CD4-positive, alpha-beta T cell (primary cell): Measurements from ENCODE around the gene CAPN7. TPM values are rescaled to one million over a fixed set of nuclear protein-coding genes. Genes with fewer than 3 reads are reported as not detected.

Source experiments
- ATAC-seq: fragments of 200-7000 bp; cut with Tn5 transposase; one replicate; pipeline ENCODE4 v1.10.0; 2022; ENCODE audit warnings: mild to moderate bottlenecking; ENCODE audit not compliant: poor library complexity
- CTCF ChIA-PET: fragments of 350-600 bp; sonication (Branson Sonifier 250); formaldehyde crosslinking; loops from one replicate; lab custom pipeline; 2021; ENCODE audit warnings: antibody characterized with exemption, inconsistent platforms; lab: Charles Lee
- POLR2A ChIA-PET: fragments of 350-600 bp; sonication (Branson Sonifier 250); formaldehyde crosslinking; loops from one replicate; lab custom pipeline; 2021; ENCODE audit warnings: antibody characterized with exemption, inconsistent platforms; lab: Charles Lee
- DNase-seq, 14 experiments: peaks; one replicate each; pipeline ENCODE4 v3.0.0-alpha.2; 2013 to 2020; ENCODE audit warnings: mixed read lengths in 2 of 14
- H3K27ac ChIP-seq, 2 donors: one replicate each; pipeline versions ENCODE4 v1.5.1 to v1.7.0; 2013; ENCODE audit warnings: low read length in 2 of 2, low read depth in 1 of 2, mild to moderate bottlenecking in 1 of 2
- H3K27me3 ChIP-seq, 2 experiments: 1 replicate in 1 of 2; 2 replicates in 1 of 2; pipeline versions ENCODE4 v1.6.1 to v1.7.0; 2013; ENCODE audit warnings: low read length in 2 of 2, control low read depth in 1 of 2, mild to moderate bottlenecking in 1 of 2, moderate library complexity in 1 of 2; ENCODE audit not compliant: insufficient read depth in 2 of 2, control insufficient read depth in 1 of 2
- H3K36me3 ChIP-seq: one replicate; pipeline ENCODE4 v1.6.1; 2013; ENCODE audit warnings: low read length, control low read depth; ENCODE audit not compliant: insufficient read depth
- H3K4me1 ChIP-seq: one replicate; pipeline ENCODE4 v1.6.1; 2013; ENCODE audit warnings: low read length, control low read depth; ENCODE audit not compliant: insufficient read depth
- H3K4me3 ChIP-seq: one replicate; pipeline ENCODE4 v1.5.1; 2013; ENCODE audit warnings: mild to moderate bottlenecking, low read length, moderate library complexity
- H3K9me3 ChIP-seq, 2 experiments: 1 replicate in 1 of 2; 2 replicates in 1 of 2; pipeline versions ENCODE4 v1.6.1 to v1.7.0; 2013; ENCODE audit warnings: low read length in 2 of 2, mild to moderate bottlenecking in 2 of 2, control low read depth in 1 of 2, moderate library complexity in 1 of 2; ENCODE audit not compliant: control insufficient read depth in 1 of 2, insufficient read depth in 1 of 2
- H3K27ac Mint-ChIP-seq: one replicate; pipeline ENCODE4 v1.8.0; 2020; ENCODE audit warnings: mixed read lengths
- H3K27me3 Mint-ChIP-seq: one replicate; pipeline ENCODE4 v1.8.0; 2021; ENCODE audit warnings: mixed read lengths
- H3K36me3 Mint-ChIP-seq: one replicate; pipeline ENCODE4 v1.8.0; 2021; ENCODE audit warnings: low read depth, mixed read lengths
- H3K4me1 Mint-ChIP-seq: one replicate; pipeline ENCODE4 v1.8.0; 2021; ENCODE audit warnings: low read depth, mixed read lengths
- H3K4me3 Mint-ChIP-seq: one replicate; pipeline ENCODE4 v1.8.0; 2020; ENCODE audit warnings: mild to moderate bottlenecking, mixed read lengths
- H3K9me3 Mint-ChIP-seq: one replicate; pipeline ENCODE4 v1.8.0; 2020; ENCODE audit warnings: mixed read lengths
- intact Hi-C, 2 experiments: fragments of 100-400 bp; cut with DNase I in 1 of 2; cut with micrococcal nuclease in 1 of 2; formaldehyde crosslinking; loops; one replicate each; pipeline versions ENCODE4 v1.15.1 to v1.9.0; 2023 to 2025; cut with DNase I, micrococcal nuclease
- total RNA-seq, 174 experiments: library from RNA in 2 of 174; stranded (reverse) in 2 of 174; gene quantifications; one replicate each; pipeline ENCODE4 v1.2.3 and lab custom pipeline; 2021 to 2026
- TF ChIP-seq, protein P1 (sequence below): fragments of 200-600 bp; IDR thresholded peaks from one replicate; pipeline ENCODE4 v1.8.0; 2022; ENCODE audit warnings: antibody characterized with exemption, mild to moderate bottlenecking

Gene CAPN7
- total RNA-seq, 2 experiments from 2014 or later: 64.7 to 69.4 TPM

DNA sequence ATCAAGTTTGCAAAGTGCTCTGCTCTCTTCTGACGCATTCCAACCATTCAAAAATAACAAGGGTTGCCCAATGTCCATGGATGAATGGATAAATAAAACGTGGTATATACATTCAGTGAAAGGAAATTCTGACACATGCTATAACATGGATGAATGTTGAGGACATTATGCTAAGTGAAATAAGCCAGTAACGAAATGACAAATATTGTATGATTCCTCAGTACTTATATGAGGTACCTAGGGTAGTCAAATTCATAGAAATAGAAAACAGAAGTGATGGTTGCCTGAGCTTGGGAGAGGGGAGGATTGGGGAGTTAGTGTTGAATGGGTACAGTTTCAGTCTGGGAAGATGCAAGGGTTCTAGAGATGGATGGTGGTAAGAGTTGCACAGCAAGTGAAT lies 92.5 kb downstream of the CAPN7 start:
- ATAC-seq: no peak
- Mint-ChIP-seq H3K36me3 (peaks cover 58% of the 10 kb centered on the region), H3K27ac (peak overlapping the region; percentile 13), H3K9me3 (no peaks in the 10 kb centered on the region), H3K27me3 (no peaks in the 10 kb centered on the region), H3K4me1 (peaks cover 92% of the 10 kb centered on the region), H3K4me3 (peak overlapping the region; percentile 27)
- intact Hi-C loops: no loop called here
- CTCF ChIA-PET: no interaction called here
- POLR2A ChIA-PET: interaction anchor here (1.3 kb wide), 1 partner anchor 26 kb away, joined by 4 read pairs; no protein-coding TSS in a partner anchor
- TF ChIP-seq, protein P1, sequence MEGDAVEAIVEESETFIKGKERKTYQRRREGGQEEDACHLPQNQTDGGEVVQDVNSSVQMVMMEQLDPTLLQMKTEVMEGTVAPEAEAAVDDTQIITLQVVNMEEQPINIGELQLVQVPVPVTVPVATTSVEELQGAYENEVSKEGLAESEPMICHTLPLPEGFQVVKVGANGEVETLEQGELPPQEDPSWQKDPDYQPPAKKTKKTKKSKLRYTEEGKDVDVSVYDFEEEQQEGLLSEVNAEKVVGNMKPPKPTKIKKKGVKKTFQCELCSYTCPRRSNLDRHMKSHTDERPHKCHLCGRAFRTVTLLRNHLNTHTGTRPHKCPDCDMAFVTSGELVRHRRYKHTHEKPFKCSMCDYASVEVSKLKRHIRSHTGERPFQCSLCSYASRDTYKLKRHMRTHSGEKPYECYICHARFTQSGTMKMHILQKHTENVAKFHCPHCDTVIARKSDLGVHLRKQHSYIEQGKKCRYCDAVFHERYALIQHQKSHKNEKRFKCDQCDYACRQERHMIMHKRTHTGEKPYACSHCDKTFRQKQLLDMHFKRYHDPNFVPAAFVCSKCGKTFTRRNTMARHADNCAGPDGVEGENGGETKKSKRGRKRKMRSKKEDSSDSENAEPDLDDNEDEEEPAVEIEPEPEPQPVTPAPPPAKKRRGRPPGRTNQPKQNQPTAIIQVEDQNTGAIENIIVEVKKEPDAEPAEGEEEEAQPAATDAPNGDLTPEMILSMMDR: no peak
- Histone ChIP-seq H3K4me3 (no peak overlapping the region), H3K4me1 (peaks cover 71% of the 10 kb centered on the region), H3K27ac (no peak overlapping the region), H3K9me3 (no peaks in the 10 kb centered on the region), H3K27me3 (no peaks in the 10 kb centered on the region), H3K36me3 (peaks cover 39% of the 10 kb centered on the region)
- no peak for DNase-seq

DNA sequence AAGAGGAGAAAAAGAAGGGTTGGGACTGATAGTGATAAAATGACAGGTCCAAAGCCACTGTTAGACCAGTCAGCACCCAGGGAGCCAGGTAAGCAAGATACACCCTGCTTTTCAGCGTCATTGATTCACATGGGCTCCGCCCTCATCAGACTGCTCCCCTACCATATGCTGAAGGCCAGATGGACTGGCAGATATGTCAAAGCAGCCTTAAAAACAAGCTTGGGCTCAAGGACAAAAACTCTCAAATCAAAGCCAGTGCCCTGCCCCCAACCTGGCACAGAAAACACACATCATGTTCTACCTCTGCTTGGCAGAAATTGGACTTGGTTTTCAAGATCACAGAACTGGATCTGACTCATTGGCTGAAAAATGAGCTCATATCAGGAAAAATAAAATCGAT lies 93.0 kb downstream of the CAPN7 start:
- Histone ChIP-seq H3K27me3 (no peaks in the 10 kb centered on the region), H3K27ac (no peak overlapping the region), H3K4me1 (peaks cover 73% of the 10 kb centered on the region), H3K9me3 (no peaks in the 10 kb centered on the region), H3K36me3 (peaks cover 44% of the 10 kb centered on the region), H3K4me3 (no peak overlapping the region)
- H3K27me3 Mint-ChIP-seq: no peaks in the 10 kb centered on the region
- H3K4me1 Mint-ChIP-seq: peaks cover 91% of the 10 kb centered on the region
- ATAC-seq: no peak
- ChIA-PET POLR2A (interaction anchor here (0.7 to 1.6 kb wide), 4 partner anchors 27 to 351 kb away, joined by 3 to 5 read pairs (median 3); partner anchors contain the start of gene SH3BP5), CTCF (interaction anchor here (0.7 to 2.0 kb wide), 3 partner anchors 29 to 78 kb away, joined by 4 to 6 read pairs (median 4); partner anchors contain the start of gene SH3BP5)
- intact Hi-C loops: no loop called here
- peaks cover 63% of the 10 kb centered on the region for H3K36me3 Mint-ChIP-seq
- peak overlapping the region; percentile 13 for H3K27ac Mint-ChIP-seq
- DNase-seq: no peak
- H3K4me3 Mint-ChIP-seq: no peak overlapping the region
- TF ChIP-seq, protein P1: no peak
- no peaks in the 10 kb centered on the region for H3K9me3 Mint-ChIP-seq

DNA sequence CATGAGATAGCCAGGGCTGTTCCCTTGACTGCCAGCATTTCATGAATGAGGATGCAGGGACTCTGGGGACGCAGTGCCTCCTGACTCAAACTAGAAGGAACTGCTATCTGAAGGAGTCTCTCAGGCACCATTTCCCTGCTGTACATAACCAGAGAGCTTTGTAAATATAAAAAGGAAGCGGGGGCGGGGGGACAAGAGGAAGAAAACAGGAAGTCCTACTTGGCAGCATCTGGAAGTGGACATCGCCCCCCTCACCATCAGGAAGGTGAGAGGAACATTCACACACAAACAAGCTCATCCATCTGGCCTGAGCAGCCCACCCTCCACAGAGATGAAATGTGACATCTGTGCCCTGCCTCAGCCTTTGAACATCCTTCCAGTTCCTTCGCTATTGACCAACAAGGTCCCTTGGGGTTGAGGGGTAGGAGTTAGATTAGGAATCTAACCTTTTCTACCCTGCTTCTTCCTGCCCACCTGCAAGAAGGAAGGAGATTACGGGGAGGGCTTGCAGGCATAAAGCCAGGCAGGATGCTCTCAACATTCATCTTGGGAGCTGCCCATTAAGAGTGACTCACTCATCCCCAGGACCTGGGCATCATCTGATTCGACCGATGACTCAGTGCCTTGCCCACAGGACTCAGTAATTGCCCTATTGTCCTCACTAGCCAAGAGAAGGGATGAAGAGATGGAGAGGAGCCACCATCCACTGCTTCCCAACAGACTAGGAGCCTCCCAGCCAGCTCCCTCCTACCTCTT lies 94.5 kb downstream of the CAPN7 start:
- Mint-ChIP-seq H3K27me3 (no peaks in the 10 kb centered on the region), H3K9me3 (no peaks in the 10 kb centered on the region), H3K36me3 (peaks cover 74% of the 10 kb centered on the region), H3K4me1 (peaks cover 88% of the 10 kb centered on the region), H3K4me3 (no peak overlapping the region), H3K27ac (no peak overlapping the region)
- TF ChIP-seq, protein P1: no peak
- Histone ChIP-seq H3K27ac (no peak overlapping the region), H3K27me3 (no peaks in the 10 kb centered on the region), H3K4me1 (peaks cover 77% of the 10 kb centered on the region), H3K36me3 (peaks cover 46% of the 10 kb centered on the region), H3K4me3 (no peak overlapping the region), H3K9me3 (no peaks in the 10 kb centered on the region)
- DNase-seq: peak in 2 of 14 experiments; percentile 61 to 69
- no peak for ATAC-seq
- POLR2A ChIA-PET: interaction anchor here (0.8 to 2.2 kb wide), 8 partner anchors 8 to 55 kb away, joined by 3 to 6 read pairs (median 4); no protein-coding TSS in a partner anchor
- CTCF ChIA-PET: interaction anchor here (1.6 to 2.0 kb wide), 2 partner anchors 32 kb away, joined by 5 to 6 read pairs; partner anchors contain the start of gene SH3BP5
- intact Hi-C loops: no loop called here
